ENCODE data around the gene HLCS.
"Not testable (repeated sequence)": the region's sequence is repeated elsewhere in the genome, so short reads cannot be mapped to it uniquely, and the experiment has no call there.

The HLCS gene

GRCh38 chr21:36816026-36816425 lies 150.4 kb downstream of the HLCS start:
- DNase-seq (ENCODE audit: low read depth in 3 of 3, low spot score in 1 of 3) = not testable (repeated sequence)

DNA sequence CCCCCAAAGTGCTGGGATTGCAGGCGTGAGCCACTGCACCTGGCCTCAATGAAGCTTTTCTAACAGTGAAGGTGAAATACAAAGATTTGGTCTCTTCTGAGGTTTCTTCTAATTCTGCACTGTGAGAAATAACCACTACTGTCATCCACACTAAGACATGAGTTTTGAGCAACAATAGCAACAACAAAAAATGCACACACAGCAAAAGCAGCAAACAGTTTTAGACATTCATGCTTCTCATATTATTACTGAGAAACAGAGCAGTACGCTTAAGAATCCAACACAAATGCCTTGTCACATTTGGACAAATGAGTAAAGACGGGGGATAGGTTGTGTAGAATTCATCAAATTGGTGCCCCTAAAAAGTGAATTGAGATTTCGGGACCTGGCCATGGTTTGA lies 151.2 kb downstream of the HLCS start:
- no peak for DNase-seq (ENCODE audit: low read depth in 3 of 3, low spot score in 1 of 3)

- DNase-seq (ENCODE audit: low read depth in 3 of 3, low spot score in 1 of 3) = no peak
Measured at GRCh38 chr21:36813052-36813451, 153.4 kb downstream of the HLCS start.

GRCh38 chr21:36811762-36812161 lies 154.7 kb downstream of the HLCS start:
- DNase-seq (ENCODE audit: low read depth in 3 of 3, low spot score in 1 of 3) = no peak

DNA sequence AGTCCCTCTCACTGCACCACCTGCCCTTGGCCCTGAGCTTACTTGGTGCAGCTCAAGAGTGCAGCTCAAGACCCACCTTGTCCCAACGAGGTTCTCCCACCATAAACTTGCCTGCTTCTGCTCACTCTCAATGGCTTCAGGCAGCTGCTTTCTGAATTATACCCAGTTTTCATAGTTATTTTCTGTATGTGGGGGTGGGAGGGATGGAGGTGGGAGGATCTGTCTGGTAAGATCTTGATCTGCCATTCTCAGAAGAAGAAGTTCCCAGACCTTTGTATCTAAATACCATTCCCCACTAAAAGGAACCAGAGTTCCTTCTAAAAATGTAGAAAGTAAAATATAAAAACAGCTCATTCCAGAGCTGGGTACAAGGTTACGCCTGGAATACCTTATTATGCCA lies 156.0 kb downstream of the HLCS start:
- no peak for DNase-seq (ENCODE audit: low read depth in 3 of 3, low spot score in 1 of 3)

- no peak for DNase-seq (ENCODE audit: low read depth in 3 of 3, low spot score in 1 of 3)
Measured at GRCh38 chr21:36807422-36807928, 159.0 kb downstream of the HLCS start.

DNA sequence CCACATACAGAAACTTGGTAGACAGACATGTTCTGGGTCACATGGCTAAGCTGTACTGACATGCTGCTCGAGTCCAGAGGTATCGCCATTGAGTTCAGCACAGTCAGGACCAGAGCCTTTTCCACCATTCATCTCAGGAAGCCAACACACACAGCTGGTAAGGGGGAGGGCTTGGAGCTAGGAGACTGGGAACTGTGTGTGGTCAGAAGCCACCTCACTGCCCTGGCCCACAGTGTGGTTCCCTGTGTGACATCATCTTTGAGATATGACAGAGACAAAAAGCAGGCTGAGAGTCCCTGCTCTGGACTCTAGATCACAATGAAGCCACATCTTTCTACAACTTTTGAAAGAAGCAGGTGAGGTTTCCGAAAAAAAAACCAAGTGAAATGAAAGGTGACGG lies 160.4 kb downstream of the HLCS start:
- DNase-seq (ENCODE audit: low read depth in 3 of 3, low spot score in 1 of 3) = no peak

DNA sequence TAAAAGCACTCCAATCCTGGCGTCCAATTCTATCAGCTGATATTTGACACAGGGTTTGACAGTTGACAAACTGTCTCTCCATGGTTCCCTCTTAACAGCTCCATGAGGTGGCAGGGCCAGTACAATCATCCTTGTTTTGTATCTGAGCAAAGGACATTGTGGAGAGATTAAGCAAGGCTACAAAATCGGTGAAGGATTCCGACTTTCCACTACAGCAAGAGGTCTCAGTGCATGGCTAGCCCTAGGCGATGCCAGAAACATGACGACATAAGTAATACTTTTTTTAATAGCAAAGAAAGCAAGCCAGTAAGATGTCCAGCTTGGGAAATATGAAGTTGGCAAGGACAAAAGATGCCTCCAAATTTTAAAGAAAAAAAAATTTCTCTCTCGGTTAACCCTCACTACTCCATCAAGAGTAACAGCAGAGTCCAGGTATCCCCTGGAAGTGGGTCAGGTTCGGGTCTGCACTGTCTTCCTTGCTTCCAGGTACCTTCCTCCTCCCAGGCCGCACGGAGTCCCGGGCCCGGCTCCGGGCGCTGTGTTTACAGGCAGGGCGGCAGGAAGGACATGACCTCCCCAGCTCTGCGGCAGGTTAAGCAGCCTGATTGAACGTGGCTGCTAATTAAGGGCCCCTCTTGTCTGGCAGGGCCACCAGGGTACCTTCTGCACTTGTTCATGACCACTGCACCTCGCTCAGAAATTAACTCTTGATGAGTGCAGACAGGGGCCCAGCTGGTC lies 161.4 kb downstream of the HLCS start:
- no peak for DNase-seq (ENCODE audit: low read depth in 3 of 3, low spot score in 1 of 3)

GRCh38 chr21:36803816-36804439 lies 162.5 kb downstream of the HLCS start:
- no peak for DNase-seq (ENCODE audit: low read depth in 3 of 3, low spot score in 1 of 3)

DNA sequence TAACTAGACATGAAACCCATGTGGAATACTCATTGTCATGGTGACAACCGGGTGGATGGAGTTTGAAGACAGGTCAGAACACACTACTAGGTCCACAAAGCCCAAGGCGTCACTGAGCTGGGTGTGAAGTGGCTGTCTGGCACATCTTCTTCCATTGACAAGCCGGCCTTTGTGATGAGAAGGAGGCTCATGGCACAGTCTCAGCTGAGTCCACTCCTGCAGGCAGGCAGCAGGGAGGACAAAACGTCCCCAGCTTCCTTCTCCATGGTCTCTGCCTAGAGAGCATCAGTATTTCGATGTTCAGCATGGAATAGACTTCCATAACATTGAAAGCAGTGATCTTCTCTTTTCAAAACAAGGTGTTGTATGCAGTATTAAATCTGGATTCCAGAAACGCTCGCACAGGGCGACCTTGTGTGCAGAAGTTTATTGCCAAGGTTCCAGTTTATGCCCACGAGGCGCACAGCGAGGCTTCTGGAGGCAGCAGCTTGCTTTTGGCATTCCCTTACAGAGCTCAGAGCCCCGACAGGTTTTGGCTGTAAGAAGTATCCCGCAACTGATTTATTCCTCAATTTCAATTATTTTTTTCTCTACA lies 163.3 kb downstream of the HLCS start:
- no peak for DNase-seq (ENCODE audit: low read depth in 3 of 3, low spot score in 1 of 3)

DNA sequence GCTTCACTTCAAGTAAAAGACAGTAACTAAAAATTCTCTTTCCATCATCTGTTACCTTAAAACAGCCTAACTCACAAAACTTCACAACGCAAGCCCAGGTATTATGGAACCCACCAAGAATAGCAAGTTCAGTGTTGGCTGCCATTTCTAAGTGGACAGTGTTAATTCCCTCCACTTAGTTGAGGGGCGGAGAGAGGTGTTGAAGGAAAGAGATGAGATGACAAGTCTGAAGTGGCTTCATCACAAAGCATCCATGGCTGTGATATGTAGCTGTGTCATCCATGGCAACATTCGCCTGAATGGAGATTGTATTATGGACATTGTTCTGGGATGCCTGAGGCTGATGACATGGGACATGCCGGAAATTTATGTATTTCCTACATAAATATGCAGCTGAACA lies 165.7 kb downstream of the HLCS start:
- DNase-seq (ENCODE audit: low read depth in 3 of 3, low spot score in 1 of 3) = no peak

GRCh38 chr21:36799869-36800268 lies 166.6 kb downstream of the HLCS start:
- no peak for DNase-seq (ENCODE audit: low read depth in 3 of 3, low spot score in 1 of 3)

- DNase-seq (ENCODE audit: low read depth in 3 of 3, low spot score in 1 of 3) = no peak
Measured at GRCh38 chr21:36798491-36798890, 168.0 kb downstream of the HLCS start.

DNA sequence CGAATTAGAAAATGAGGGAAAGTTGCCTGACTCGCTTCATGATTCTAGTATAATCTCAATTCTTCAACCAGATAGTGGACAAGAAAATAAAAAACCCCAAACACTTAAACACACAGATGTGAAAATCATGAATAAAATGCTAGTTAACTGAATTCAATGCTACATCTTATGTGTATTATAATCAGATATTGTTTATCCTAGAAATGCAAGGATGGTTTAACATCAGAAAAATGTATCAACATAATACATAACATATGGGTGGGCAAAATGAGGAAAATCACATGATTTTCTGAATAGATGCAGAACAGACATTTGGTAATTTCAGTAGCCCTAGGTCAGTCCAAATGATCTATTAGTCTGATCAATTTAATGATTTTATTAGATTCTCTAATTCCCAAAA lies 170.4 kb downstream of the HLCS start:
- DNase-seq (ENCODE audit: low read depth in 3 of 3, low spot score in 1 of 3) = no peak

- DNase-seq (ENCODE audit: low read depth in 3 of 3, low spot score in 1 of 3) = no peak
Measured at GRCh38 chr21:36792505-36792967, 173.9 kb downstream of the HLCS start.

DNA sequence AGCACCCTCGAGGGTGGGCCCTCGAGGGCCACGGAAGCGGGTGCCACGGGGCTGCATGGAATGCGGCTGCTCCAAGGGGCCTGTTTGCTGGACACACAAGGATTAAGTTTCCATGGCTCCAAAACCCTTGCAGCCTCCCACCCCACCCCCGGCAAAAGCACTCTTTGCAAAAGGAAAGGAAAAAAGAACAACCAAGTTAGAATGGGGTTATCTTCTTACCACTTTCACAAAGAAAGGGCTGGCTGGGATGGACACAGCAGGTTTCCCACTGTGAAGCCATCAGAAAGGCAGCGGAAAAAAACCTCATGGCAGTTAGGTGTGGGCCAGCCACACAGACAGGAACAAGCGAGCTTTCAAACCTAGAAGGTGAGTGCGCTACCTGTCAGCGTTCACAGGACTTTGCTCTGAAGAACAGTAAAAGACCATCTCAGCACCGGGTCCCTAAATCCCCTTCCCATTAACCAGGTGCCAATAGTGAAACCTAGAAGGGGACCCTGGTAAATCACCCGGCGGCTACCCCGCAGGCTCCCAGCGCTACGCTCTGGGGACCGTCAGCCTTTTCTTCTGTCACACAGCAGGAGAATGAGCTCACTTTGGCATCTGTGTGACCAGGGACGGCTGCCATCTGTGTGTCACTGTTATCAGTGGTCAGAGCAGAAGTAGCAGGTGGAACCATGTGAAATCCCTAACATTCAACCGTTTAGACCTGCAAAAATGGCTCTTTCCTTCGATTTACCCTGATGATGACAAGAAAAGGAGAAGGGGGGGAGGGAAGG lies 174.6 kb downstream of the HLCS start:
- DNase-seq (ENCODE audit: low read depth in 3 of 3, low spot score in 1 of 3) = no peak

- no peak for DNase-seq (ENCODE audit: low read depth in 3 of 3, low spot score in 1 of 3)
Measured at GRCh38 chr21:36791180-36791579, 175.3 kb downstream of the HLCS start.

GRCh38 chr21:36790616-36791015 lies 175.9 kb downstream of the HLCS start:
- no peak for DNase-seq (ENCODE audit: low read depth in 3 of 3, low spot score in 1 of 3)

DNA sequence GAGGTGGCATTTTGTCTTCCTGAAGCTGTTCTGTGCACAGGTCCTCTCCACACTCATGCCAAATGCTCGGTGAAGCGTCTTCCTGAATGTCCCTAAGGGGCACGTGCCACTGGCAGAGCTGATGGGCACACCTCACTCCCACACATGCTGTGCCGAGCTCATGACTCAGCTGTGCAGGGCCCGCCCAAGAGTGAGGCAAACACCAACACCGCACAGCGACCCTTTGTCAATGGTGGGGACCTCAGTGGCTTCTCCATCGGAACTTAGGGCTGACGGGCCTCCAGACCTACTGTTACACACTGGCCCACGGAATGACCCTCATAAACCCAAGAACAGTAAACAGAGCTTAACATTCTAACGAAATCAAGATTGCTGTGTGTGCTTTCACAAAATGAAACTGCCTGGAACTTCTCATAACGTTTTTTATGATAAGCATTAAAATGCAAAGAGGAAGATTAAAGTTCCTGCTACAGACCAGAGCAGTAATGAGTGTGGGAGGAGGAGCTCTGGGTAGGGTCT lies 178.3 kb downstream of the HLCS start:
- no peak for DNase-seq (ENCODE audit: low read depth in 3 of 3, low spot score in 1 of 3)

DNA sequence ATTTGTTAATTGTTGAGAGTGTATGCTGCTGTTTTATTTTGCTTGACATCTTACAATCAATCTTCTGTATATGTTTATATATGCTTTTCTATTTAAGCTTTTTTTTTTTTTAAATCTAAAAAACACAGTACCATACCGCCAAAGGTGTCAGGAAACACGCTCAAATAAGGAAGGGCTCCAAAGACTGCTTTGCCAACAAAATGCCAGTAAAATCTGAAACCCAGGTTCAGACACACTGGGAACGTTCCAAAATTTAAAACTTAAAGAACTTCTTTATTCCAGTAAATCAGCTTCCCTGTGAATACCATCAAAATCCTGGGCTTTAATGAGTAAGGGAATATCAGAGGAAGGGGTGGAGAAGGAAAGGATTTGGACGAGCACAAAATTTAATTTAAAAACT lies 180.3 kb downstream of the HLCS start:
- no peak for DNase-seq (ENCODE audit: low read depth in 3 of 3, low spot score in 1 of 3)

DNA sequence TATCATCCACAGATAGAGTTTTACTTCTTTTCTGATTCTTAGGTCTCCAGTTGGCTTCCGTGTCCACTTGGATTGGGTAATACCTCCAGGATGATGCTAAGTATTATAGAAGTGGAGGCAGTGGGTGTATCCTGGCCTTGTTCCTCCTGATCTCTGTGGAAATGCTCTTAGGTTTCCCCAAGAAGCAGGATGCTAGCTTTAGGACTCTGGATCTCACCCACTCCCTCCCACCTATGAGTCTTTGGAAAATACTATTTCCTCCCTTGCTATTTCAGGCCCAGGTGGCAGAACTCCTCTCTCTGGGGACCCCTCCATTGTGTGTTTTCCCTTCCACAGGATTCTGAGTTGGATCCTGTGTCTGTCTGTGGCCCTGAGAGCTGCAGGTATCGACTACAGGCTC lies 180.9 kb downstream of the HLCS start:
- DNase-seq (ENCODE audit: low read depth in 3 of 3, low spot score in 1 of 3) = no peak

All from stimulated activated CD4-positive, alpha-beta T cell treated with anti-CD3 and anti-CD28 coated beads, TNF-alpha, amount 100 ng/mL, for 1 hour (primary cell).